OCI-LY1 (cell line): ENCODE measurements around the gene CDC42BPB.

Experiments
- H2AFZ ChIP-seq: fragments of 200-600 bp; sonication (generic), shearing (Covaris generic); 2 replicates; pipeline ENCODE4 v1.6.0; 2014; ENCODE audit warnings: antibody characterized with exemption, mild to moderate bottlenecking, low read length
- H3F3A ChIP-seq: fragments of 200-600 bp; sonication (generic), shearing (Covaris generic); 2 replicates; pipeline ENCODE4 v1.6.0; 2014; ENCODE audit warnings: mild to moderate bottlenecking, antibody characterized with exemption, low read length, moderate library complexity; ENCODE audit not compliant: insufficient read depth
- H3K27ac ChIP-seq: fragments of 200-600 bp; sonication (generic); 2 replicates; pipeline ENCODE4 v1.5.1; 2014; ENCODE audit warnings: low read length, mixed run types, mild to moderate bottlenecking, low read depth; ENCODE audit not compliant: poor library complexity, severe bottlenecking
- H3K27me3 ChIP-seq: fragments of 200-600 bp; sonication (generic); 2 replicates; pipeline ENCODE4 v1.6.0; 2014; ENCODE audit warnings: antibody characterized with exemption, mild to moderate bottlenecking, low read length, moderate library complexity; ENCODE audit not compliant: insufficient read depth
- H3K36me3 ChIP-seq: fragments of 200-600 bp; sonication (generic); 2 replicates; pipeline ENCODE4 v1.6.1; 2014; ENCODE audit warnings: mild to moderate bottlenecking, antibody characterized with exemption, low read length, moderate library complexity, mixed read lengths; ENCODE audit not compliant: insufficient read depth
- H3K4me1 ChIP-seq: fragments of 200-600 bp; sonication (generic); 2 replicates; pipeline ENCODE4 v1.5.1; 2014; ENCODE audit warnings: mild to moderate bottlenecking, low read length, moderate library complexity; ENCODE audit not compliant: insufficient read depth, severe bottlenecking
- H3K4me2 ChIP-seq: fragments of 200-600 bp; sonication (generic), shearing (Covaris generic); 2 replicates; pipeline ENCODE4 v1.6.1; 2014; ENCODE audit warnings: low read length
- H3K4me3 ChIP-seq: fragments of 200-600 bp; sonication (generic); 2 replicates; pipeline ENCODE4 v1.5.1; 2014; ENCODE audit warnings: low read length, low read depth, mild to moderate bottlenecking, mixed read lengths; ENCODE audit not compliant: poor library complexity, severe bottlenecking
- H3K79me2 ChIP-seq: fragments of 200-600 bp; shearing (Covaris generic); 2 replicates; pipeline ENCODE4 v1.6.1; 2016; ENCODE audit warnings: mixed run types, low read length, mixed read lengths; ENCODE audit not compliant: insufficient read depth
- H3K9ac ChIP-seq: fragments of 200-600 bp; sonication (generic), shearing (Covaris generic); 2 replicates; pipeline ENCODE4 v1.6.1; 2014; ENCODE audit warnings: mild to moderate bottlenecking, low read length, mixed read lengths
- H3K9me2 ChIP-seq: fragments of 200-600 bp; sonication (generic), shearing (Covaris generic); 2 replicates; pipeline ENCODE4 v1.6.1; 2014; ENCODE audit warnings: low read depth, mild to moderate bottlenecking, low read length, mixed read lengths
- H3K9me3 ChIP-seq: fragments of 200-600 bp; shearing (Covaris generic); 2 replicates; pipeline ENCODE4 v1.6.1; 2014; ENCODE audit warnings: low read length, mixed read lengths
- H4K20me1 ChIP-seq: fragments of 200-600 bp; sonication (generic), shearing (Covaris generic); 2 replicates; pipeline ENCODE4 v1.6.0; 2016; ENCODE audit warnings: mild to moderate bottlenecking, low read length; ENCODE audit not compliant: insufficient read depth
- CTCF ChIP-seq: fragments of 200-600 bp; sonication (generic), shearing (Covaris generic); IDR thresholded peaks from 2 replicates; pipeline ENCODE4 v1.5.1; 2017; ENCODE audit warnings: mild to moderate bottlenecking, antibody characterized with exemption, low read length, moderate library complexity, mixed read lengths
- EZH2 ChIP-seq: fragments of 200-600 bp; sonication (generic), shearing (Covaris generic); IDR thresholded peaks from 2 replicates; pipeline ENCODE4 v1.8.0; 2017; ENCODE audit warnings: borderline replicate concordance, mixed run types, mild to moderate bottlenecking, antibody characterized with exemption, low read length, moderate library complexity, mixed read lengths

The CDC42BPB gene

DNA sequence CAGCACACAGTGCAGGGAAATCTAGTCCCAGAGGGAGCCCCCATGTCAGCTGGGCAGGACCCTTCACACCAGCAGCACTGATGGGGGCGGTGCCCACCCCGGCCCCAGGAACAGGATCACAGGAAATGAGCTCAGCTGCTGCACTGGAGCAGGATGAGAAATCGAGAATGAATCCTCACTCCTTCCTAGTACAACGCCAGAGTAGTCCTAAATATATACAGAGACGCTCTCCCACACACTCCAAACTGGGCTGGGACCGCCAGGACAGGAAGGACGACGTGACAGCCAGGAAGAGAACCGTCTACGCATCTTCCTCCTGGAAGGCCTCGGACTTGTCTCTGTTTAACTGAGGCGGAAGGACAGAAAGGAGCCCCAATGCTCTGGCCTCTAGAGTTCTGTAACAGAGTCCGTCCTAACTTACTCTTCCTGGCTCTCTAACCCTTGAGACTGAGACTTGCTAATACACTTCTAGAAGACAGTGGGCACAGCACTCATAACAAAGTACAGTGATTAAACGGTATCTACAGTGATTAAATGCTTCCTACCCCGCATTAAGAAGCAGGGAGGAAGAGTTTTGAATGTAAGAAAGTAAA lies 33.4 kb downstream of the CDC42BPB start:
- Histone ChIP-seq H4K20me1 (no peaks in the 10 kb centered on the region), H3K27ac (no peak overlapping the region), H3K79me2 (no peaks in the 10 kb centered on the region)

GRCh38 chr14:103022685-103023044 lies 34.7 kb downstream of the CDC42BPB start:
- no peak overlapping the region for H2AFZ ChIP-seq
- no peak overlapping the region for H3K4me2 ChIP-seq
- no peaks in the 10 kb centered on the region; the same call in 1 of the 2 replicates for H3K36me3 ChIP-seq
- H3F3A ChIP-seq = no peaks in the 10 kb centered on the region
- H4K20me1 ChIP-seq = no peaks in the 10 kb centered on the region
- no peaks in the 10 kb centered on the region for H3K79me2 ChIP-seq
- no peaks in the 10 kb centered on the region for H3K9me2 ChIP-seq
- H3K27me3 ChIP-seq = peaks cover 3% of the 10 kb centered on the region; the same call in 1 of the 2 replicates
- H3K4me3 ChIP-seq = no peak overlapping the region
- H3K9me3 ChIP-seq = peaks cover 3% of the 10 kb centered on the region; the same call in 1 of the 2 replicates
- no peak overlapping the region for H3K9ac ChIP-seq
- no peak overlapping the region for H3K27ac ChIP-seq
- H3K4me1 ChIP-seq = no peaks in the 10 kb centered on the region
- TF ChIP-seq CTCF = no peak
- no peak for TF ChIP-seq EZH2

More for the DNA sequence above, 33.4 kb downstream of the CDC42BPB start:
- no peaks in the 10 kb centered on the region; the same call in 1 of the 2 replicates for H3K36me3 ChIP-seq
- no peak overlapping the region for H3K4me2 ChIP-seq
- H3K27me3 ChIP-seq = peaks cover 3% of the 10 kb centered on the region; the same call in 1 of the 2 replicates
- no peaks in the 10 kb centered on the region for H3F3A ChIP-seq
- H3K9me3 ChIP-seq = peaks cover 3% of the 10 kb centered on the region; the same call in 1 of the 2 replicates
- no peaks in the 10 kb centered on the region for H3K4me1 ChIP-seq
- H3K9me2 ChIP-seq = no peaks in the 10 kb centered on the region
- H2AFZ ChIP-seq = no peak overlapping the region
- H3K9ac ChIP-seq = no peak overlapping the region
- H3K4me3 ChIP-seq = no peak overlapping the region
- no peak for TF ChIP-seq EZH2
- no peak for TF ChIP-seq CTCF

GRCh38 chr14:103022002-103022684 lies 35.2 kb downstream of the CDC42BPB start:
- peaks cover 3% of the 10 kb centered on the region; the same call in 1 of the 2 replicates for H3K9me3 ChIP-seq
- no peak overlapping the region for H3K4me2 ChIP-seq
- H3K79me2 ChIP-seq = no peaks in the 10 kb centered on the region

More at GRCh38 chr14:103022002-103022684, 35.2 kb downstream of the CDC42BPB start:
- no peaks in the 10 kb centered on the region for H3K9me2 ChIP-seq
- no peak overlapping the region for H3K9ac ChIP-seq
- H3K4me3 ChIP-seq = no peak overlapping the region
- no peaks in the 10 kb centered on the region for H3F3A ChIP-seq
- H3K27me3 ChIP-seq = peaks cover 3% of the 10 kb centered on the region; the same call in 1 of the 2 replicates
- H4K20me1 ChIP-seq = no peaks in the 10 kb centered on the region
- no peak for TF ChIP-seq EZH2
- TF ChIP-seq CTCF = no peak
- no peaks in the 10 kb centered on the region for H3K4me1 ChIP-seq
- H3K36me3 ChIP-seq = no peaks in the 10 kb centered on the region; the same call in 1 of the 2 replicates
- no peak overlapping the region for H2AFZ ChIP-seq
- H3K27ac ChIP-seq = no peak overlapping the region
